ENCODE results near the gene RTN4RL1.

Gene RTN4RL1

DNA sequence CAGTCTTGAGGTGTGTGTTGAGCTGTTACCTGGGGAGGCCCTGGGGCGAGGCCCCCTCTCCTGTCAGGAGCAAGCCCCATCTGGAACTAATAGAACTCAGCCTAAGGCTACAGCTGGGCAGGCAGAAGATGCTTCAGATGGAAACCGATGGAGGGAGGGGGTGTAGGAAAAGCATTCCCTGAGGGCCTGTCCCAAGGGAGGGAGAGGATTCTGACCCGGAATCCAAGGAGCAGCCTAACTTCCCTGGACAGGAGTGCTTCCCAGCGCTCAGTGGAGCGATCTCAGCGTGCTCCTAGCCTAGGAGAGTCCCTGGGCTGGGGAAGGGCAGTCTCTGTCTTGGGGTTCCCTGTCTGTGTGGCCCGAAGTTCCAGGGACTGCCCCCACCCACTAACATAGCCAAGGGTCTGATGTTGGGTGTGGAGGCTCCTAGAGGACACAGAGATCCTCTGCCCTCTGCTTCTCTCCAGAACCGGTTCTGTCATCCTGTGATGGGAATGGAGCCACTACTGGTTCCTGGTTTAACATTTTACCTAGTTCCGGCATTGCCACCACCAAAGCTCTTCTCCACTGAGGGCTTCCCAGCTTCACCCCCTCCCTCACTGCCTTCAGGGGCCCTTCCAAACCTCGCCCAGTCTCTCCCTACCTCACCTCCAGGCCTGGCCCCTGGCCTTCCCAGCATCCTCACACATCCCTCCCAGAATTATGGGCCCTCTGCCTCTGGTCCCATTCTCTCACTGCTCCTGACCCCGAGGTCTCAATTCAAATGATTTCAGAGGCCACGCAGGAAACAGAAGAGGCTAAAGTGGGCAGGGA is 58.7 kb downstream of the RTN4RL1 start:
- peaks cover 2% of the 10 kb centered on the region for H3K4me1 Mint-ChIP-seq
- DNase-seq: no peak
- no peaks in the 10 kb centered on the region for H3K9me3 Mint-ChIP-seq
- CTCF ChIA-PET: interaction anchor here (0.6 kb wide), 1 partner anchor 245 kb away, joined by 3 read pairs; no protein-coding TSS in a partner anchor
- H3K27me3 Mint-ChIP-seq: peaks cover 46% of the 10 kb centered on the region
- no peaks in the 10 kb centered on the region for H3K36me3 Mint-ChIP-seq
- no peak overlapping the region for H3K4me3 Mint-ChIP-seq
- H3K27ac Mint-ChIP-seq: no peak overlapping the region

DNA sequence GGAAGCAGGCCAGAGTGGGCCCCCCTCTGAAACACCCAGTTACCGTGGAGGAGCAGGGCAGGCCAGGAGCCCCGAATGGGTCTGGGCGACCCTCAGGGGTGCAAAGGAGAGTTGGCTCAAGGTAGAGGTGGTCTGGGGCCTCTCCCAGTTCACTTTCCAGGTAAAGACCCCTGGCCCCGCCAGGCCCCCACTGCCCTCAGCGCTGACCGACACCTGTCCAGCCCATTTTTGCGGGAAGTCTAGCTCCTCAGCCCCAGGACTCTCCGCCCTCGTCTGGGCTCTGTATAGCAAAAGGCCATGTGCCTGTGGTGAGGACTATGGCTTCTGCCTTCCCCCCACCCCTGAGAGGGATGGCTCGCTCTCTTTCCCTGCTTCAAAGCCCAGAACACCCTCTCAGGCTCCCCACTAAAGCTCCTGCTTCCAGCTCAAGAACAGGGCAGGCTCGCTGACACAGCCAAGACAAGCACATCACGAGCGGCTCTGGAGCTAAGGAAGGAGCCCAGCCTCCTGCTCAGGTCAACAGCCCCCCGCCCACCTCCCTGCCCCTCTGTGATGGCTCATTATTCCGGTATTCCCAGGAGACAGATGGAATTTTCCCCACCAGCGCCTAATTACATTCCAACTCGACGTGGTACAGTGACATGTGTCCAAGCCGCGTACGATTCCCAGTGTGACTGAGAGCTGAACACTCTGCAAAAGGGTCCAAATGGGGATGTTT is 59.4 kb downstream of the RTN4RL1 start:
- Mint-ChIP-seq H3K27me3 (peaks cover 46% of the 10 kb centered on the region), H3K9me3 (no peaks in the 10 kb centered on the region), H3K4me3 (no peak overlapping the region), H3K27ac (no peak overlapping the region), H3K36me3 (no peaks in the 10 kb centered on the region), H3K4me1 (peaks cover 2% of the 10 kb centered on the region)
- CTCF ChIA-PET: interaction anchor here (0.5 to 0.6 kb wide), 2 partner anchors 77 to 244 kb away, joined by 3 to 4 read pairs; no protein-coding TSS in a partner anchor
- DNase-seq: no peak

DNA sequence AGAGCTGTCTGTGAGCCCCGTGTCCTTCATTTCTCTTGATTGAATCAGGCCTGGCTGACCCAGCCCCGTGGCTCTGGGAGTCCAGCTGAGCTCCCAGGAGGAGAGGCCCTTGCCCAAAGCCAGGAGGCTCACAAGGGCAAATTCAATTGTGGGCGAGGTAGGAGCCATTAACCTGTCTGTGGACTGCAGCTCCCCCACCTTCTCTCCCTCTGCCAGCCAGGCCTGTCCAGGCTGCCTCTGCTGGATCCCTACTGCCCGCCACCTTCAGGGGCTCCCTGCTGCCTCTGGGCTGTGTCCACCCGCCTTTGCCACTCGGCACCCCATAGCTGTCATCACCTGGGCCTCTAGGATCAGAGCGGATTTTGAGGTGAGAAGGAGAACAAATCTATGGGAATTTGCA is 61.9 kb downstream of the RTN4RL1 start:
- Mint-ChIP-seq H3K36me3 (no peaks in the 10 kb centered on the region), H3K4me3 (no peak overlapping the region), H3K9me3 (no peaks in the 10 kb centered on the region), H3K4me1 (peaks cover 2% of the 10 kb centered on the region), H3K27ac (no peak overlapping the region), H3K27me3 (peaks cover 32% of the 10 kb centered on the region)
- CTCF ChIA-PET: no interaction called here
- DNase-seq: no peak

DNA sequence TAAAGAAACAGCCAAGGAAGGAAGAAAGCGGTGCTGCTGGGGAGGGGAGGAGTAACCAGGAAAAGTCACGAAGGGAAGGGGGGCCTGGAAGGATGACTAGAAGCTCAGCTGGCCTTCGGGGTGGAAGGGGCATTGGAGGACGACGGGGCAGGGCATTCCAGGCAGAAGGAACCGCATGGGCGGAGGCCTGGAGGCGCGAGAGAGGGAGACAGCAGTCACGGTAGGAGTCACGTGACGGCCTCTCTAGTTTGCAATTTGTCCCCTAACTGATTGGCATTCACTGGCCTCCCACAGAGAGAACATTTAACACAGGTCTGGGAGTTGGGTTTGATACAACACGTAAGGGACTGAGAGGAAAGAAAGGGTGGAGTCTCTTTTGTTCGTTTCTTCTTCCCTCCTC is 63.9 kb downstream of the RTN4RL1 start:
- no peak for DNase-seq
- no peak overlapping the region for H3K4me3 Mint-ChIP-seq
- peaks cover 11% of the 10 kb centered on the region for H3K27me3 Mint-ChIP-seq
- CTCF ChIA-PET: no interaction called here
- no peak overlapping the region for H3K27ac Mint-ChIP-seq
- H3K36me3 Mint-ChIP-seq: no peaks in the 10 kb centered on the region
- no peaks in the 10 kb centered on the region for H3K9me3 Mint-ChIP-seq
- H3K4me1 Mint-ChIP-seq: no peaks in the 10 kb centered on the region

DNA sequence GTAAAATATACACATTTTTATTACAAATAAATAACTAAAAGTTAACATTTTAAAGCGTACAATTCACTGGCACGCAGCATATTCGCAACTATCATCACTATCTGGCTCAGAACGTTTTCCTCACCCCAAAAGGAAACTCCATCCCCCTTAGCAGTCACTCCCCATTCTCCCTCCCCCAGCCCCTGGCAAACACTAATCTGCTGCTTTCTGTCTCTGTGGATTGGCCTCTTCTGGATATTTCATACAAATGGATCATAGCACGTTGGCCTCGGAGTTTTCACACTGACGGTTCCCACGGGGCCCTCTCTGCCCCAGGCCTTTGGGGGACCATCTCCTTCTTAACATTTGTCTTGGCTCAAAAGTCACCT is 64.6 kb downstream of the RTN4RL1 start:
- H3K36me3 Mint-ChIP-seq: no peaks in the 10 kb centered on the region
- H3K4me1 Mint-ChIP-seq: no peaks in the 10 kb centered on the region
- CTCF ChIA-PET: no interaction called here
- no peak for DNase-seq
- peaks cover 7% of the 10 kb centered on the region for H3K27me3 Mint-ChIP-seq
- no peak overlapping the region for H3K4me3 Mint-ChIP-seq
- H3K9me3 Mint-ChIP-seq: no peaks in the 10 kb centered on the region
- H3K27ac Mint-ChIP-seq: no peak overlapping the region

DNA sequence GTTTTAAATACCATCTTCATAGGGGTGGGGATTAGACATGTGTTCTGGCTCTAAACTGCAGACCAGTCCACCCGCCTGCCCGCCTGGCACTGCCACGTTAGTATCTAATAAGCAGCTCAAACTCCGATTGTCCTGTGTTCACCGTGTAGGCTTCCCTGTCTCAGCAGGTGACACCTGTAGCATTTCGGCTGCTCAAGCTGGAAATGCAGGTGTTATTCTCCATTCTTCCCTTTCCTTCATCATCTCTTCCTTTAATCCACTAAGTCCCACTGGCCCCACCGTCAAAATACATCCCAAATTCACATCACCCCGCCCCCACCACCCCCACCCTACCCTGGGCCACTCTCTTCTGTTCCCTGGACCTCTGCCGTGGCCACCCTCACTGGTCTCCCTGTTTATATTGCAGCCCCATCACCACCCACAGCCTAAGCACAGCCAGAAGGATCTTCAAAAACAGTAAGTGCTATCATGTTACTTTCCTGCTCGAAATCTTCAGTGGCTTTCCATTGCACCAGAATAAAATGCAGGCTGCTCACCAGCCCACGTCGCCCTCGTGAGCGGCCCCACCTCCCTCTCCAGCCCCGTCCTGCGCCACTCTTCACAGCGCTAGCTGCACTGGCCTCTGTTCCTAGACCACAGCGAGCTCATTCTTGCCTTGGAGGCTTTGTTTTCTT is 65.1 kb downstream of the RTN4RL1 start:
- DNase-seq: no peak
- CTCF ChIA-PET: no interaction called here
- Mint-ChIP-seq H3K4me1 (no peaks in the 10 kb centered on the region), H3K27me3 (peaks cover 7% of the 10 kb centered on the region), H3K4me3 (no peak overlapping the region), H3K9me3 (no peaks in the 10 kb centered on the region), H3K27ac (no peak overlapping the region), H3K36me3 (no peaks in the 10 kb centered on the region)

DNA sequence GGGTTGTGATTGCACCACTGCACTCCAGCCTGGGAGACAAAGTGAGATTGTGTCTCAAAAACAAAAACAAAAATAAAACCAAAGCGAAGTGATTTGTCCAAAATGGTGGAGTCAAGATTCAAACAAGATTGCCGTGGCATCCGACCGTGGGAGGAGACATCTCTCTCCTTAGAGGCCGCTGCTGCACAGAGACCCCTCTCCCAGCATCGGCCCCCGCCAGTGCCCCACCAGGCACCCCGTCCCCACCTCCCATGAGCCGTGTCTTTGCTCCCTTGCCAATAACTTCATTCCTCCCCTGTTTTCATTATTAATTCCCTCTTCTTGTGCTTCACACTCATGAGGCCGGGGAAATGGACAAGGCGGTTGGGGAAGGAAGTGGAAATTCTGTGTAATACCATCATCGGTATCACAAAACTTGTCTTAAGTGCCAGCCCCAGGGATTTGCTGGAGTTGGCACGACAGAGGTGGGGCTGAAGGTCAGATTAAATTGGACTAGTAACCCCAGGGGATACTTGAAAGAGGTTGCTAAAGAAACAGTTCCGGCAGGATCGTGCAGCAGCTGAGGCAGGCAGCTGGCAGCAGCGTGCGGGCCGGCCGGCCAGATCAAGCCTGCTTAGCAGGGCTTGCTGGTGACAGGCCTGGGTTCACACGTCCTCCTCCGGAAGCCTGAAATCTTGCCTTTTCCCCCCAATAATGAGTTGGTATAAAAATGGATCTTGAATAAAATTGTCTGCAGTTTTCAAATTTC is 66.8 kb downstream of the RTN4RL1 start:
- Mint-ChIP-seq H3K9me3 (no peaks in the 10 kb centered on the region), H3K27ac (no peak overlapping the region), H3K36me3 (no peaks in the 10 kb centered on the region), H3K4me3 (no peak overlapping the region), H3K27me3 (peaks cover 12% of the 10 kb centered on the region), H3K4me1 (no peaks in the 10 kb centered on the region)
- CTCF ChIA-PET: no interaction called here
- DNase-seq: no peak

DNA sequence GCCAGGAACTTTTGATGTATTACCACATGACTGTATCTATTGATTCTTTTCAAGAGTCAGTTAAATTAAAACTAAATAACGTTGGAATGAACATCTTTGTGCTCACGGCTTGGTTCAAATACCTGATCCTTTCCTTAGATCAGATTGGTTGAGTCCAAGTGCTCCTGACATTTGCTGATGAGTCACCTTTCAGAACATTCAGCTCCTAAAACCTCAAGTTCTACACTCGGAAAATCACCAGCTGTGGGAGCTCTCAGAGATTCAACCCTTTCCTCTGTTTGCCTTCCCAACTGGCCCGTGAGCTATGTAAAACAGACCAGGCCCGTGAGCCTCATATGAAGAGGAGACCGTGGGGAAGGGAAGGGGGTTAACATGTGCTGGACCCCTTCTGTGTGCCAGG is 68.1 kb downstream of the RTN4RL1 start:
- no peaks in the 10 kb centered on the region for H3K36me3 Mint-ChIP-seq
- H3K9me3 Mint-ChIP-seq: no peaks in the 10 kb centered on the region
- CTCF ChIA-PET: no interaction called here
- H3K27ac Mint-ChIP-seq: no peak overlapping the region
- H3K27me3 Mint-ChIP-seq: peaks cover 8% of the 10 kb centered on the region
- no peaks in the 10 kb centered on the region for H3K4me1 Mint-ChIP-seq
- H3K4me3 Mint-ChIP-seq: no peak overlapping the region
- no peak for DNase-seq

DNA sequence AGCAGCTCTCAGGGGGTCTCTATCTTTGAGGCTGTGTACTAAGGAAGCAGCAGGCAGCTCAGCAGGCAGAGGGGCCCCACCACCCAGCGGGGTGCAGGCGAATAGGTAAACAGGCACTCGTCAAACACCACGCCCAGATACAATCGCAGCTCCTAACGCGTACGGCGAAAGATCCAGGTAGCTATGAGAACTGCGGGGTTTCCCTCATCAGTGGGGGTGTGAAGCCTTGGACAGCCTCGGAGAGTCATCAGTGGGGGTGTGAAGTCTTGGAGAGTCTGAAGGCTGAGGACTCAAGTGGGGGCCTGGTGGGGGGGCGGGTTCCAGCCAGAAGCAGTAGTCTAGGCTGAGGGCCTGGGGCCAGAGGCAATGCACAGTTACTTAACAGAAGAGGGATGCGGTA is 69.0 kb downstream of the RTN4RL1 start:
- DNase-seq: no peak
- Mint-ChIP-seq H3K4me1 (no peaks in the 10 kb centered on the region), H3K9me3 (no peaks in the 10 kb centered on the region), H3K36me3 (no peaks in the 10 kb centered on the region), H3K27ac (no peak overlapping the region), H3K4me3 (no peak overlapping the region), H3K27me3 (peaks cover 12% of the 10 kb centered on the region)
- CTCF ChIA-PET: no interaction called here

DNA sequence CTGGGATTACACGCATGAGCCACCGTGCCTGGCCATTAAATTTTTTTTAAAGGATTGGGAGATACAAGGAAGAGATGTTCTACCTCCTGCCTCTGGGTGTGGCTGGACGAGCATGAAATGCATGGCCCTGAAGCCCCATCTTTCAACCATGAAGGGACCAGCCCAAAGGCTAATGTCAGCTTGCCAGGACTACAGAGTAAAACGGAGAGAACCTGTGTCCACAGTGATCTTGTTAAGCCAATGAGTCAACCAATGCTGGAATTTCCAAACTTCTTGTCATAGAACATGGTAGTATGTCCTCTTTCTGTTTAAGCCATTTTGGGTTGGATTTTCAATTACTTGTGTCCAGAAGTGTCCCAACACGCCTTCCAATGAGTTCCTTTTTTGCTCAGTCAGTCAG is 71.3 kb downstream of the RTN4RL1 start:
- Mint-ChIP-seq H3K36me3 (no peaks in the 10 kb centered on the region), H3K27ac (no peak overlapping the region), H3K4me1 (no peaks in the 10 kb centered on the region), H3K27me3 (peaks cover 12% of the 10 kb centered on the region), H3K4me3 (no peak overlapping the region), H3K9me3 (no peaks in the 10 kb centered on the region)
- CTCF ChIA-PET: no interaction called here
- no peak for DNase-seq

DNA sequence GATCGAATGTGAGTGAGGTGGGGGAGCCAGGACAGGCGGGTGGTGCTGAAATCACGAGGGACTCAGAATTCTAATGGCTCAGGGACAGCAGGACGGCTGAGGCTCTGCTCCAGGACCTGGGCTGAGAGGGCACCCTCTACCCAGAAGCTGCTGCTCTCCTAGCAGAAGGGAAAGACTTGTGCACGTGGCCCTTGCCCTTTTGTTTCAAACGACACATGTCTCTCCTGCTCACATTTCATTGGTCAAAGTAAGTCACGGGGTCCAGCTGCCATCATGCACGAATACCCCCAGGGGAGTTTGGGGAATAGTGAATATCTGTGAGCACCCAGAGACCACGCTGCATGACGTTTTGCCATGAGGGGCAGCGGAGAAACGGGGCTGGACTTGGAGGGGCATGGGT is 73.2 kb downstream of the RTN4RL1 start:
- Mint-ChIP-seq H3K27ac (no peak overlapping the region), H3K4me1 (no peaks in the 10 kb centered on the region), H3K9me3 (no peaks in the 10 kb centered on the region), H3K27me3 (peaks cover 12% of the 10 kb centered on the region), H3K36me3 (no peaks in the 10 kb centered on the region), H3K4me3 (no peak overlapping the region)
- CTCF ChIA-PET: no interaction called here
- no peak for DNase-seq

DNA sequence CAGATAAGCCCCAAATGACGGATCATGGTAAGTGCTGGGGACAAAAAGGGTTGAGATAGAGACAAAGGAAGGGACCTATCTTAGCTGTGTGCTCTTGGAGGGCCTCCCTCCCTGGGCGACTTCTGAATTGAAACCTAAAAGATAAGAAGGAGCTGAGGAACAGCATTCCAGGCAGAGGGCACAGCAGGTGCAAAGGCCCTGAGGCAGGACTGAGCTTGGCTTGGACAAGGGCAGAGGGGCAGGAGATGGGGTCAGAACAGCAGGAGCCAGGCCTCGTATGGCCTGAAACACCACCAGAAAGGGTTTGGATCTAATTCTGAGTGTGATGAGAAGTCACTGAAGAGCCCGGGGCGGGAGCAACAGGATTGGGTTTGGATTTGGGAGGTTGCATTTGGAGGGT is 75.4 kb downstream of the RTN4RL1 start:
- Mint-ChIP-seq H3K36me3 (no peaks in the 10 kb centered on the region), H3K4me1 (no peaks in the 10 kb centered on the region), H3K4me3 (no peak overlapping the region), H3K27ac (no peak overlapping the region), H3K27me3 (peaks cover 12% of the 10 kb centered on the region), H3K9me3 (peaks cover 4% of the 10 kb centered on the region)
- DNase-seq: no peak
- CTCF ChIA-PET: no interaction called here

DNA sequence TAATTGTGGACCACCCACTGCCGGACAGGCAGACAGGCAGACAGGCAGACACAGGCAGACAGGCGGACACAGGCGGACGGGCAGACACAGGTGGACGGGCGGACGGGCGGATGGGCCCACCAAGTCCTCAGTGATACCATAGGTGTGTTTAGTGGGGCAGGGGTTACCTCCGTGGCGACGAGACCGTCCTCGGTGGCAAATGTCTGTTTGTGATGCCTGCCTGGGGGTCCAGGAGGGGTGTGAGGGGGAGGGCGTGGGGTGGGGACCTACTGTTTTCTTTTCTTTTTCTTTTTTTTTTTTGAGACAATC is 76.7 kb downstream of the RTN4RL1 start:
- no peak for DNase-seq
- H3K27ac Mint-ChIP-seq: no peak overlapping the region

DNA sequence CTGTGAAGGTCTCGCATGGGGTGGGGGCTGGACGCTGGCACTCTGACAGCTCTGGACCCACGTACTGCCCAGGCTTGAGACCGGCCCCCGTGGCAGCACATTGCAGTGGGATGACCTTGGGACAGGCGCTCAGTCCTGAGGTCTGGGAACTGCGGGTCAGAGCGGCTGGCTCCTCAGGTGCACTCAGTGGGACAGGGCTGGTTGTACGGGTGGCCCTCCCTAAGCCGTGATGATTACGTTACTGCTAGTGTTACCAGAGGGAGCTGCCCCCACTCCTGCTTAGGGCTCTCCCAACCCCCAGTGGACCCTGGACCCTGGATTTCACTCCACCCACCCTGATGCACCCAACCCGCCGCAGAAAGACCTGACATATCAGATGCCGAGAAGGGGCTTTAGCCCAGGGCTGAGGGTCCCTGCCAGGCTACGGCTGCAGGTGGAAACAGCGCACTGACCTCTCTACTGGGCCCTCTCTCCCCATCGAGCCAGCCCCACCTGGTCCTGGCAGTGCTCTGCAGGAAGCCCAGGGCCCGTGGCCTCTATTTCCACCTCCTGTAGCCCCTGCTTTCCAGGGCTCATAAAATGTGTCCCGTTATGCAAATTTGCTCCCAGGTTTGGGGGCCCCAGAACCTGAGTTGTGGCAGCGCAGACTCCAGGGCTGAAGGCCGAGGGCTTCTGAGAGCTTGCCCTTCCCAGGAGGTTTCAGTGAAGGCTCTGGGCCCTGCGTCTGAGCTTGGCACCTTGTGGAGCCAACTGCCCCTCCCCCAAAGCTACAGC is 77.2 kb downstream of the RTN4RL1 start:
- DNase-seq: no peak
- CTCF ChIA-PET: no interaction called here
- Mint-ChIP-seq H3K9me3 (peaks cover 4% of the 10 kb centered on the region), H3K27ac (no peak overlapping the region), H3K27me3 (peaks cover 6% of the 10 kb centered on the region), H3K4me3 (no peak overlapping the region), H3K36me3 (no peaks in the 10 kb centered on the region), H3K4me1 (no peaks in the 10 kb centered on the region)

More for the DNA sequence above, 76.7 kb downstream of the RTN4RL1 start:
- peaks cover 6% of the 10 kb centered on the region for H3K27me3 Mint-ChIP-seq
- H3K36me3 Mint-ChIP-seq: no peaks in the 10 kb centered on the region
- H3K4me1 Mint-ChIP-seq: no peaks in the 10 kb centered on the region
- peaks cover 4% of the 10 kb centered on the region for H3K9me3 Mint-ChIP-seq
- CTCF ChIA-PET: no interaction called here
- H3K4me3 Mint-ChIP-seq: no peak overlapping the region

Measured in activated naive CD4-positive, alpha-beta T cell treated with anti-CD3 and anti-CD28 coated beads, Interleukin-2, amount 10 ng/mL, durations not matched to agents 7 days and 5 days (primary cell).